Central memory CD4-positive, alpha-beta T cell (primary cell): Measurements from ENCODE around the gene PINK1.

ENCODE experiments used
- DNase-seq: peaks from one replicate; pipeline ENCODE4 v3.0.0; 2022

The PINK1 gene

GRCh38 chr1:20611652-20612051 is 21.6 kb upstream of the PINK1 start:
- DNase-seq: no peak

- no peak for DNase-seq
Observed at GRCh38 chr1:20612221-20612746, 21.0 kb upstream of the PINK1 start.

- DNase-seq: no peak
Observed at GRCh38 chr1:20614131-20614579, 19.1 kb upstream of the PINK1 start.

- DNase-seq: no peak
Observed at GRCh38 chr1:20615946-20616846, 17.1 kb upstream of the PINK1 start.

- DNase-seq: no peak
Observed at GRCh38 chr1:20616847-20617487, 16.3 kb upstream of the PINK1 start.

- no peak for DNase-seq
Observed at GRCh38 chr1:20618550-20618949, 14.7 kb upstream of the PINK1 start.

GRCh38 chr1:20619999-20620398 is 13.3 kb upstream of the PINK1 start:
- no peak for DNase-seq

- no peak for DNase-seq
Observed at GRCh38 chr1:20621012-20621411, 12.2 kb upstream of the PINK1 start.

GRCh38 chr1:20624709-20625108 is 8.5 kb upstream of the PINK1 start:
- DNase-seq: no peak

GRCh38 chr1:20625176-20626097 is 7.8 kb upstream of the PINK1 start:
- no peak for DNase-seq

GRCh38 chr1:20626098-20626427 is 7.2 kb upstream of the PINK1 start:
- DNase-seq: no peak

- no peak for DNase-seq
Observed at GRCh38 chr1:20626524-20626923, 6.7 kb upstream of the PINK1 start.

GRCh38 chr1:20630729-20631128 is 2.5 kb upstream of the PINK1 start:
- no peak for DNase-seq

- DNase-seq: no peak
Observed at GRCh38 chr1:20632386-20632785, 872 bp upstream of the PINK1 start.

GRCh38 chr1:20634065-20634593 is 871 bp downstream of the PINK1 start:
- no peak for DNase-seq

GRCh38 chr1:20634594-20635084 is 1.4 kb downstream of the PINK1 start:
- DNase-seq: peak; percentile 39

- no peak for DNase-seq
Observed at GRCh38 chr1:20636785-20637347, 3.6 kb downstream of the PINK1 start.

GRCh38 chr1:20640183-20640597 is 6.9 kb downstream of the PINK1 start:
- DNase-seq: peak; percentile 46

GRCh38 chr1:20641975-20642374 is 8.7 kb downstream of the PINK1 start:
- no peak for DNase-seq

- no peak for DNase-seq
Observed at GRCh38 chr1:20643080-20643479, 9.8 kb downstream of the PINK1 start.

- no peak for DNase-seq
Observed at GRCh38 chr1:20644416-20644815, 11.2 kb downstream of the PINK1 start.

GRCh38 chr1:20645414-20645813 is 12.2 kb downstream of the PINK1 start:
- no peak for DNase-seq
